ENCODE measurements around the gene MYO18B.

MYO18B gene

DNA sequence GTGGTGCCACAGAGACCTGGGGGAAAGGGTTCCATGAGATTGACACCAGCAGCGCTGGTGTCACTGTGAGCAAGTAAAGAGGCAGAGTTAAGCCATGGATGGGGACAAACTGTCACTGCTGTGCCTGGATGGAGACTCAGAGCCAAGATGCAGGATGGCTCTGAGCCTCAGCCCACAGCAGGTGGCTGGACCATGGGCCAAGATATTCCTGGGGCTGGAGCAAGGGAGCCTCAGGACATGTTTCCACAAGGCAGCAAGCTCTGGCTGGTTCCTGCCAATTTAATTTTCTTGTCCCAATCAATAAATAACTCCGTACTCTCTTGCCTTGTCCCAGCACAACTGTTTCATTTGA lies 23.0 kb downstream of the MYO18B start:
- peaks cover 9 to 19% of the 10 kb centered on the region in 2 donors for H3K9me3 ChIP-seq (ENCODE audit: control insufficient read depth in 1 of 2, low read length in 2 of 2)
- no peaks in the 10 kb centered on the region for H3K27me3 ChIP-seq (ENCODE audit: low read depth, low read length)
- no peak overlapping the region for H3K27ac ChIP-seq (ENCODE audit: low read length)
- H3K36me3 ChIP-seq (ENCODE audit: control insufficient read depth in 1 of 2, insufficient read depth in 2 of 2, low read length in 2 of 2): no peaks in the 10 kb centered on the region
- H3K4me3 ChIP-seq (ENCODE audit: low read depth in 1 of 2, low read length in 2 of 2): no peak overlapping the region
- no peaks in the 10 kb centered on the region for H3K4me1 ChIP-seq (ENCODE audit: control insufficient read depth in 1 of 2, insufficient read depth in 2 of 2, low read length in 2 of 2)

GRCh38 chr22:25765801-25766200 lies 23.8 kb downstream of the MYO18B start:
- H3K27ac ChIP-seq (ENCODE audit: low read length): no peak overlapping the region
- H3K4me3 ChIP-seq (ENCODE audit: low read depth in 1 of 2, low read length in 2 of 2): no peak overlapping the region
- no peaks in the 10 kb centered on the region for H3K36me3 ChIP-seq (ENCODE audit: control insufficient read depth in 1 of 2, insufficient read depth in 2 of 2, low read length in 2 of 2)
- no peaks in the 10 kb centered on the region for H3K4me1 ChIP-seq (ENCODE audit: control insufficient read depth in 1 of 2, insufficient read depth in 2 of 2, low read length in 2 of 2)
- H3K27me3 ChIP-seq (ENCODE audit: low read depth, low read length): no peaks in the 10 kb centered on the region
- H3K9me3 ChIP-seq (ENCODE audit: control insufficient read depth in 1 of 2, low read length in 2 of 2): peaks cover 9 to 19% of the 10 kb centered on the region in 2 donors

DNA sequence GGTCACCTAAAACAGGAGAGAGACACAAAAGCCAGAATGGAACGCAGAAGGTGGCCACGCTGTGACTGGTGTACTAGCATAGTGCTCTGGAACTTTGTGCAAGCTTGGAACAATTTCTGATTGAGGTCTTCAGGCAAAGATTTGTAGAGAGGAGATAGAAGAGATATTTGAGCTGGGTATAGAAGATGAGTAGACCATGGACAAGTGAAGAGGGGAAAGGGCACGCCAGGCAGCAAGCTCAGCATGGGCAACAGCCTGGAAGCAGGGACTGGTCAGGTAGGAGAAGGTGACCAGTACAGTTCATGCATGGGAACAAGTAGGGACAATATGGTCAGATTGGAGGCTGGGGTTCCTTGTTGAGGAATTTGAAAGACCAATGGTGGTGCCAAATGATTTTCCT lies 24.4 kb downstream of the MYO18B start:
- Histone ChIP-seq H3K36me3 (ENCODE audit: control insufficient read depth in 1 of 2, insufficient read depth in 2 of 2, low read length in 2 of 2) (no peaks in the 10 kb centered on the region), H3K4me1 (ENCODE audit: control insufficient read depth in 1 of 2, insufficient read depth in 2 of 2, low read length in 2 of 2) (no peaks in the 10 kb centered on the region), H3K9me3 (ENCODE audit: control insufficient read depth in 1 of 2, low read length in 2 of 2) (peaks cover 9 to 19% of the 10 kb centered on the region in 2 donors), H3K27ac (ENCODE audit: low read length) (no peak overlapping the region), H3K27me3 (ENCODE audit: low read depth, low read length) (no peaks in the 10 kb centered on the region), H3K4me3 (ENCODE audit: low read depth in 1 of 2, low read length in 2 of 2) (no peak overlapping the region)

GRCh38 chr22:25770333-25770732 lies 28.3 kb downstream of the MYO18B start:
- H3K27me3 ChIP-seq (ENCODE audit: low read depth, low read length): no peaks in the 10 kb centered on the region
- no peaks in the 10 kb centered on the region for H3K4me1 ChIP-seq (ENCODE audit: control insufficient read depth in 1 of 2, insufficient read depth in 2 of 2, low read length in 2 of 2)
- H3K27ac ChIP-seq (ENCODE audit: low read length): no peak overlapping the region
- H3K4me3 ChIP-seq (ENCODE audit: low read depth in 1 of 2, low read length in 2 of 2): no peak overlapping the region
- H3K36me3 ChIP-seq (ENCODE audit: control insufficient read depth in 1 of 2, insufficient read depth in 2 of 2, low read length in 2 of 2): no peaks in the 10 kb centered on the region
- peaks cover 9 to 19% of the 10 kb centered on the region in 2 donors for H3K9me3 ChIP-seq (ENCODE audit: control insufficient read depth in 1 of 2, low read length in 2 of 2)

GRCh38 chr22:25772288-25772687 lies 30.3 kb downstream of the MYO18B start:
- H3K4me1 ChIP-seq (ENCODE audit: control insufficient read depth in 1 of 2, insufficient read depth in 2 of 2, low read length in 2 of 2): no peaks in the 10 kb centered on the region
- H3K36me3 ChIP-seq (ENCODE audit: control insufficient read depth in 1 of 2, insufficient read depth in 2 of 2, low read length in 2 of 2): no peaks in the 10 kb centered on the region

DNA sequence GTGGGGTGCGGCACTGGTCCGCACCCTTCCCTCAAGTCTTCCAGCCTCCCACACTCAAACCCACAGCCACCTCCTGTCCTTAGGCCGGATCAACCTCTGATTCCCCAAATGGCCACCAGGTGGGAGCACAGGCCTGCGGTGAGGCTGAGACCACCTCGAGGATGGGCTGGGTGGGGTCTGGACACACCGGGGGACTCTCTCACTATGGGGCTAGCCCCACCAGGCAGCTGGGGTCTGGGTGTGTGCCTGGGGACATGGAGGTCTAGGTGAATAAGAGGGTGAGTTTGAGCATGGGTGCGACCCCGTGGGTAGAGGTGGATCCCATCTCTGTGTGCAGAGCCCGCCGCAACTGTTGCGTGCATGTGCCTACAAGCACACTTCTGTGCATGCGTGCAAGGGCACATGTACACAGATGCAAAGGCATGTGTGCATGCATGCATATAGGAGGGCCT lies 32.6 kb downstream of the MYO18B start:
- Histone ChIP-seq H3K36me3 (ENCODE audit: control insufficient read depth in 1 of 2, insufficient read depth in 2 of 2, low read length in 2 of 2) (no peaks in the 10 kb centered on the region), H3K27me3 (ENCODE audit: low read depth, low read length) (no peaks in the 10 kb centered on the region), H3K4me3 (ENCODE audit: low read depth in 1 of 2, low read length in 2 of 2) (no peak overlapping the region), H3K4me1 (ENCODE audit: control insufficient read depth in 1 of 2, insufficient read depth in 2 of 2, low read length in 2 of 2) (no peaks in the 10 kb centered on the region), H3K9me3 (ENCODE audit: control insufficient read depth in 1 of 2, low read length in 2 of 2) (no peaks in the 10 kb centered on the region), H3K27ac (ENCODE audit: low read length) (no peak overlapping the region)

More at GRCh38 chr22:25772288-25772687, 30.3 kb downstream of the MYO18B start:
- H3K27me3 ChIP-seq (ENCODE audit: low read depth, low read length): no peaks in the 10 kb centered on the region
- H3K4me3 ChIP-seq (ENCODE audit: low read depth in 1 of 2, low read length in 2 of 2): no peak overlapping the region
- no peak overlapping the region for H3K27ac ChIP-seq (ENCODE audit: low read length)
- H3K9me3 ChIP-seq (ENCODE audit: control insufficient read depth in 1 of 2, low read length in 2 of 2): peaks cover 0 to 1% of the 10 kb centered on the region in 2 donors

GRCh38 chr22:25775531-25775930 lies 33.5 kb downstream of the MYO18B start:
- Histone ChIP-seq H3K27me3 (ENCODE audit: low read depth, low read length) (no peaks in the 10 kb centered on the region), H3K36me3 (ENCODE audit: control insufficient read depth in 1 of 2, insufficient read depth in 2 of 2, low read length in 2 of 2) (no peaks in the 10 kb centered on the region), H3K4me1 (ENCODE audit: control insufficient read depth in 1 of 2, insufficient read depth in 2 of 2, low read length in 2 of 2) (no peaks in the 10 kb centered on the region), H3K4me3 (ENCODE audit: low read depth in 1 of 2, low read length in 2 of 2) (no peak overlapping the region), H3K9me3 (ENCODE audit: control insufficient read depth in 1 of 2, low read length in 2 of 2) (no peaks in the 10 kb centered on the region), H3K27ac (ENCODE audit: low read length) (no peak overlapping the region)

GRCh38 chr22:25777411-25777810 lies 35.4 kb downstream of the MYO18B start:
- Histone ChIP-seq H3K36me3 (ENCODE audit: control insufficient read depth in 1 of 2, insufficient read depth in 2 of 2, low read length in 2 of 2) (no peaks in the 10 kb centered on the region), H3K27ac (ENCODE audit: low read length) (no peak overlapping the region), H3K4me3 (ENCODE audit: low read depth in 1 of 2, low read length in 2 of 2) (no peak overlapping the region), H3K27me3 (ENCODE audit: low read depth, low read length) (no peaks in the 10 kb centered on the region), H3K4me1 (ENCODE audit: control insufficient read depth in 1 of 2, insufficient read depth in 2 of 2, low read length in 2 of 2) (no peaks in the 10 kb centered on the region), H3K9me3 (ENCODE audit: control insufficient read depth in 1 of 2, low read length in 2 of 2) (no peaks in the 10 kb centered on the region)

GRCh38 chr22:25777870-25778269 lies 35.9 kb downstream of the MYO18B start:
- no peak overlapping the region for H3K27ac ChIP-seq (ENCODE audit: low read length)
- no peak overlapping the region for H3K4me3 ChIP-seq (ENCODE audit: low read depth in 1 of 2, low read length in 2 of 2)
- no peaks in the 10 kb centered on the region for H3K9me3 ChIP-seq (ENCODE audit: control insufficient read depth in 1 of 2, low read length in 2 of 2)
- no peaks in the 10 kb centered on the region for H3K36me3 ChIP-seq (ENCODE audit: control insufficient read depth in 1 of 2, insufficient read depth in 2 of 2, low read length in 2 of 2)
- H3K27me3 ChIP-seq (ENCODE audit: low read depth, low read length): no peaks in the 10 kb centered on the region
- H3K4me1 ChIP-seq (ENCODE audit: control insufficient read depth in 1 of 2, insufficient read depth in 2 of 2, low read length in 2 of 2): no peaks in the 10 kb centered on the region

GRCh38 chr22:25779426-25779825 lies 37.4 kb downstream of the MYO18B start:
- Histone ChIP-seq H3K27ac (ENCODE audit: low read length) (no peak overlapping the region), H3K36me3 (ENCODE audit: control insufficient read depth in 1 of 2, insufficient read depth in 2 of 2, low read length in 2 of 2) (no peaks in the 10 kb centered on the region), H3K4me3 (ENCODE audit: low read depth in 1 of 2, low read length in 2 of 2) (no peak overlapping the region), H3K9me3 (ENCODE audit: control insufficient read depth in 1 of 2, low read length in 2 of 2) (no peaks in the 10 kb centered on the region), H3K4me1 (ENCODE audit: control insufficient read depth in 1 of 2, insufficient read depth in 2 of 2, low read length in 2 of 2) (no peaks in the 10 kb centered on the region), H3K27me3 (ENCODE audit: low read depth, low read length) (no peaks in the 10 kb centered on the region)

GRCh38 chr22:25779890-25780289 lies 37.9 kb downstream of the MYO18B start:
- H3K4me1 ChIP-seq (ENCODE audit: control insufficient read depth in 1 of 2, insufficient read depth in 2 of 2, low read length in 2 of 2): no peaks in the 10 kb centered on the region
- no peak overlapping the region for H3K4me3 ChIP-seq (ENCODE audit: low read depth in 1 of 2, low read length in 2 of 2)
- H3K9me3 ChIP-seq (ENCODE audit: control insufficient read depth in 1 of 2, low read length in 2 of 2): no peaks in the 10 kb centered on the region
- H3K36me3 ChIP-seq (ENCODE audit: control insufficient read depth in 1 of 2, insufficient read depth in 2 of 2, low read length in 2 of 2): no peaks in the 10 kb centered on the region
- H3K27ac ChIP-seq (ENCODE audit: low read length): no peak overlapping the region
- H3K27me3 ChIP-seq (ENCODE audit: low read depth, low read length): no peaks in the 10 kb centered on the region

GRCh38 chr22:25780673-25781072 lies 38.7 kb downstream of the MYO18B start:
- H3K4me3 ChIP-seq (ENCODE audit: low read depth in 1 of 2, low read length in 2 of 2): no peak overlapping the region
- H3K4me1 ChIP-seq (ENCODE audit: control insufficient read depth in 1 of 2, insufficient read depth in 2 of 2, low read length in 2 of 2): no peaks in the 10 kb centered on the region
- H3K36me3 ChIP-seq (ENCODE audit: control insufficient read depth in 1 of 2, insufficient read depth in 2 of 2, low read length in 2 of 2): no peaks in the 10 kb centered on the region
- H3K27ac ChIP-seq (ENCODE audit: low read length): no peak overlapping the region
- no peaks in the 10 kb centered on the region for H3K9me3 ChIP-seq (ENCODE audit: control insufficient read depth in 1 of 2, low read length in 2 of 2)
- no peaks in the 10 kb centered on the region for H3K27me3 ChIP-seq (ENCODE audit: low read depth, low read length)

Measured in muscle layer of duodenum (tissue), 2 donors.